ENCODE results near the gene LRRC3C. TPM values are rescaled to one million over a fixed set of nuclear protein-coding genes. Genes with fewer than 3 reads are reported as not detected.

Gene LRRC3C
- total and polyA plus RNA-seq, 9 donors, result 0.12 to 0.27 TPM; not detected in 7

DNA sequence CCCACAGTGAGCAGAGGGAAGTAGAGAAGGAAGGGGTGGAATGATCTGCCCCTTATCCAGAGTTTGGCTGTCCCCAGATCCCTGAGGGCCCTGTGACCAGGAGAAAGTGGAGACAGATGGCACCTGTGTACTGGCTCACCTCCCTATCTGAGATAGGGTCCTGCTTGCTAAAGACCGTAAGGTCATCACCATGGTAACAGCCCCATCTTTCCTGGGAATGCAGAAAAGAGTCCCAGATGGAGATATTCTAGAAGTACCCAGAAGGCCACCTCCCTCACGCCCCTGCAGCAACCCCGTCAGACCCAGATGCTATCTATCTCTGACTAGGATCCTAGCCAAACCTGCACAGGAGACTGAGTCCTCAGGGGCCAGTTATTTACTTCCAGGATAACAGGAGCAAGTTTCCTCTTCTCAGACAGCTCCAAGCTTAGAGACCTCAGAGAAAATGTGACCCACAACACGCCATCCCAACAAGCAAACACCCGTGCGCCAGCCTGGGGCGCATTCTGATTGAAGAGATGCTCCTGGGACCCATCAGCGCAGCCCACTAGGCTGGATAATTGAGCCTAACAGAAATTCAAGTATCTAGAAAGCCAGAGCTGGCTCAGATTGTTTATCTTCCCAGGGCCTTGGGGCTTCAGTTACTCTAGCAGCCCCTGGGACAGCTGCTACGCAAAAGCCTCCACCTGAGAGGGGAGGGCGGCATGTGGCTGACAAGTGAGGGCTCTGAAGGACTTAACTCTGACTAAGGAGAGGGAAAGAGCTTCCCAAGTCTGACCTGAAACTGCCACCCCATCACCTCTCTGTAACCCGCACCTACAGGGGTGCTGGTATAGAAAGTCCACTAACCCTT lies 2.0 kb upstream of the LRRC3C start:
- no peaks in the 10 kb centered on the region for H3K36me3 ChIP-seq
- H3K4me1 ChIP-seq (ENCODE audit: insufficient read depth), result peaks cover 6% of the 10 kb centered on the region
- H3K27me3 ChIP-seq, result no peaks in the 10 kb centered on the region
- no peak overlapping the region for H3K4me3 ChIP-seq
- no peak overlapping the region for H3K27ac ChIP-seq
- H3K9me3 ChIP-seq, result no peaks in the 10 kb centered on the region
- 80 to 88% (median 83%) methylated on average over 11 of the region's 11 CpGs for WGBS, 3 donors
- TF ChIP-seq POLR2A (IDR thresholded peaks at IDR 0.05) (no peak), EP300 (IDR thresholded peaks at IDR 0.05) (no peak)
- TF ChIP-seq, protein P1, sequence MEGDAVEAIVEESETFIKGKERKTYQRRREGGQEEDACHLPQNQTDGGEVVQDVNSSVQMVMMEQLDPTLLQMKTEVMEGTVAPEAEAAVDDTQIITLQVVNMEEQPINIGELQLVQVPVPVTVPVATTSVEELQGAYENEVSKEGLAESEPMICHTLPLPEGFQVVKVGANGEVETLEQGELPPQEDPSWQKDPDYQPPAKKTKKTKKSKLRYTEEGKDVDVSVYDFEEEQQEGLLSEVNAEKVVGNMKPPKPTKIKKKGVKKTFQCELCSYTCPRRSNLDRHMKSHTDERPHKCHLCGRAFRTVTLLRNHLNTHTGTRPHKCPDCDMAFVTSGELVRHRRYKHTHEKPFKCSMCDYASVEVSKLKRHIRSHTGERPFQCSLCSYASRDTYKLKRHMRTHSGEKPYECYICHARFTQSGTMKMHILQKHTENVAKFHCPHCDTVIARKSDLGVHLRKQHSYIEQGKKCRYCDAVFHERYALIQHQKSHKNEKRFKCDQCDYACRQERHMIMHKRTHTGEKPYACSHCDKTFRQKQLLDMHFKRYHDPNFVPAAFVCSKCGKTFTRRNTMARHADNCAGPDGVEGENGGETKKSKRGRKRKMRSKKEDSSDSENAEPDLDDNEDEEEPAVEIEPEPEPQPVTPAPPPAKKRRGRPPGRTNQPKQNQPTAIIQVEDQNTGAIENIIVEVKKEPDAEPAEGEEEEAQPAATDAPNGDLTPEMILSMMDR (IDR thresholded peaks at IDR 0.05), result no peak
- intact Hi-C loops (cut with DNase I), result loop anchor here in 1 of 4 donors (2.0 kb wide), 1 partner anchor 27 kb away; no protein-coding TSS in a partner anchor
- no peak for DNase-seq

DNA sequence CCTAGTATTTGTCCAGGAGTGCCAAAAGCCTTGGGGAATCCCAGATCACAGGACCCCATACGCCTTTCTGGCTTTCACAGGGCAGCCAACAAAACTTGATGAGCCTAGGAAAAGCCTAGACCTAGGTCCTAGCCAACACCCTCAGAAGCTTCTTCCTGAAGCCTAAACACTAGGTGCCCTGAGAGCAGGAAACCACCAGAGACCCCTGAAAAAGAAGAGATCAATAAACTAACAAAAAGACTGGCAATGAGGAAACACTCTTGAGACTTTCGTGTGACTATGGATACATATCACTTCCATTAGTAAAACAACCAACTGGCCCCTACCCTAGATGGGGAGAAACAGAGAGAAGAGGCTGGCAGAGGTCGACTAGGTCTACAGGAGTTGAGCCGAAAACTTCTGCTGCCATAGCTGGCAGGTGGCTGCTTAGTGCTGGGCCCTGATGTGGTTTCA lies 1.4 kb upstream of the LRRC3C start:
- H3K27ac ChIP-seq, result no peak overlapping the region
- no peak for TF ChIP-seq EP300 (IDR thresholded peaks at IDR 0.05)
- TF ChIP-seq, protein P1 (IDR thresholded peaks at IDR 0.05), result no peak
- TF ChIP-seq POLR2A (IDR thresholded peaks at IDR 0.05), result no peak
- intact Hi-C loops (cut with DNase I), result loop anchor here in 1 of 4 donors (2.0 kb wide), 1 partner anchor 27 kb away; no protein-coding TSS in a partner anchor

DNA sequence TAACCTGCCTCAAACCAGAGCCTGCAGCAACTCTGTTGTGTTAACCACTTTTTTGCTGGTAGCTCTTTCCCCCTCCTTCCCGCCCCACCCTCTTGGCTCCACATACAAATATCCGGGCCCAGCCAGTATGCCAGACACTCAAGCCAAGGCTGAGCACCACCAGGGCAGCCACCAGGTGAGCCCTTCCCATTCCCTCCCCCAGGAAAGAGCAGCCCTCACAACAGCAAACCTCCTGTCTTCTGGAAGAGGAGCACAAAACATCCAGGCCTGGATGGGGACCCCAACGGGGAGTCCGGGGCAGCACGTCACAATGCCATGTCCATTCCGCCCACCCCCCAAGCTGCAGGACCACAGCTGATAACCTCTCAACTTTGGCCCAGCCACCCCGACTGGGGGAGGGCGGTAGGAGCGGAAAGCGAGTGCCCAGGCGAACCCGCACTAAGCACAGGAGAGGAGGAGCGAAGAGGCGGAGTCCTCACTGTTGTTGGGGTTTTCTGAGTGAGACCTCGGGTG lies 888 bp upstream of the LRRC3C start:
- peak overlapping the region; percentile 59 to 73 for H3K27ac ChIP-seq
- TF ChIP-seq, protein P1 (IDR thresholded peaks at IDR 0.05), result no peak
- TF ChIP-seq EP300 (IDR thresholded peaks at IDR 0.05) (no peak), POLR2A (IDR thresholded peaks at IDR 0.05) (no peak)
- peak in 1 of 5 donors; percentile 57 for DNase-seq
- H3K27me3 ChIP-seq, result no peaks in the 10 kb centered on the region
- H3K36me3 ChIP-seq, result no peaks in the 10 kb centered on the region
- 1 to 2% (median 1%) methylated on average over 15 of the region's 15 CpGs for WGBS, 3 donors
- H3K4me1 ChIP-seq (ENCODE audit: insufficient read depth), result peaks cover 6% of the 10 kb centered on the region
- intact Hi-C loops (cut with DNase I), result loop anchor here in 1 of 4 donors (2.0 kb wide), 1 partner anchor 26 kb away; no protein-coding TSS in a partner anchor
- peak overlapping the region; percentile 96 for H3K4me3 ChIP-seq
- no peaks in the 10 kb centered on the region for H3K9me3 ChIP-seq

More for the DNA sequence above, 1.4 kb upstream of the LRRC3C start:
- H3K4me3 ChIP-seq, result peak overlapping the region; percentile 96
- no peaks in the 10 kb centered on the region for H3K36me3 ChIP-seq
- no peaks in the 10 kb centered on the region for H3K9me3 ChIP-seq
- 29 to 35% (median 29%) methylated on average over 4 of the region's 4 CpGs for WGBS, 3 donors
- DNase-seq, result no peak
- no peaks in the 10 kb centered on the region for H3K27me3 ChIP-seq
- H3K4me1 ChIP-seq (ENCODE audit: insufficient read depth), result peaks cover 6% of the 10 kb centered on the region

DNA sequence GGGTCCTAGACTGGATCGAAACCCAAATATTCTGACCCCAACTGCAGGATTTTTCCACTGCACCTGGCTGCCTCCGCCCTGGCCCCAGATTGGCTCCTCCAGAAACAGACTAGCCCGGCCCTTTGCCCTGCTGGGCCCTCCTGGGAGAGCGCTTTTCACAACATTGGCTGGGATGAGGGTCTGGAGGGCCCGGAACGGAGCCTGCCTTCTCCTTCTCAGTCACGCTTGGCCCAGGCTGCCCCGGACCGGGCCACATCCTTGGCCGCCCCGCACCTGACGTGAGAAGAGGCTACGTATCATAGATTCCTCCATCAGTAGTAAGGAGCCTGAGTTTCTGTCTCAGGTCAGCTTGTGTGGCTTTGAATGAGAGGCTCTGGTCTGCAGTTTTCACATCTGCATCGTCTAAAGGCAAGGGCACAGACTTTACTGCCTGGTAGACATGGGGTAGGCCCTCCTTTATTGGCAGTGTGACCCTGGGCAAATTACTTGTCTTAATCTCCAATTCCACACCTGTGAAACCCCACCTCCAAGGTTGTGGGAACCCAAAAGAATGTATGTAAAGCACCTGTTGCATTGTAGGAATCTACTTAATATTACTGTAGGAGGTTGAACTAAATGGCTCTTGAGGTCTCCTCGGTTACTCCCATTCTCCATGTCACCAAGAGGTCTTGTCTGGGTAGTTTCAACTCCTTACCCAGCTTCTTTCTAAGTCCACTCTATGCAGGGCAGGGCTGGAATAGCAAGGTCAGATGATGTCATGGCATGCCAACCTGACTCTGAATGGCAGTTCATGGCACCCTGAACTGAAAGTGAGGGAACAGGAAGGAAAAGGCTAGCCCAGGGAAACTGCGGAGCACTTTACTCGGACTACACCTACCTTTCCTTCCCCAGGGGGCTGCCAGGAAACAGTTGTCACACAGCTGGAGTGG lies 661 bp downstream of the LRRC3C start:
- WGBS, 3 donors, result 16 to 26% (median 16%) methylated on average over 17 of the region's 17 CpGs
- H3K27ac ChIP-seq, result peak overlapping the region; percentile 79 to 89

More for the DNA sequence above, 661 bp downstream of the LRRC3C start:
- Histone ChIP-seq H3K27me3 (no peaks in the 10 kb centered on the region), H3K36me3 (no peaks in the 10 kb centered on the region), H3K4me3 (peak overlapping the region; percentile 96), H3K9me3 (no peaks in the 10 kb centered on the region), H3K4me1 (ENCODE audit: insufficient read depth) (peaks cover 6% of the 10 kb centered on the region)
- DNase-seq, result peak; percentile 50 to 74 (median 62)
- TF ChIP-seq POLR2A (IDR thresholded peaks at IDR 0.05), result no peak
- TF ChIP-seq, protein P1 (IDR thresholded peaks at IDR 0.05), result peak in 1 of 3 donors; percentile 18
- intact Hi-C loops (cut with DNase I), result loop anchor here in 1 of 4 donors (2.0 kb wide), 1 partner anchor 25 kb away; no protein-coding TSS in a partner anchor
